NCI-H226 (cell line): ENCODE measurements around the gene PDE6B.
A peak's percentile ranks its signal among the peaks of the same experiment; 100 is the strongest.

Source experiments
- DNase-seq: peaks from one replicate; pipeline ENCODE4 v3.0.0-alpha.2; 2015

Gene PDE6B

GRCh38 chr4:675036-675882 lies 49.9 kb downstream of the PDE6B start:
- DNase-seq: no peak

- no peak for DNase-seq
Observed at GRCh38 chr4:675980-676870, 50.9 kb downstream of the PDE6B start.

GRCh38 chr4:676871-677235 lies 51.5 kb downstream of the PDE6B start:
- no peak for DNase-seq

GRCh38 chr4:677431-678293 lies 52.3 kb downstream of the PDE6B start:
- no peak for DNase-seq

- no peak for DNase-seq
Observed at GRCh38 chr4:678331-679103, 53.1 kb downstream of the PDE6B start.

DNA sequence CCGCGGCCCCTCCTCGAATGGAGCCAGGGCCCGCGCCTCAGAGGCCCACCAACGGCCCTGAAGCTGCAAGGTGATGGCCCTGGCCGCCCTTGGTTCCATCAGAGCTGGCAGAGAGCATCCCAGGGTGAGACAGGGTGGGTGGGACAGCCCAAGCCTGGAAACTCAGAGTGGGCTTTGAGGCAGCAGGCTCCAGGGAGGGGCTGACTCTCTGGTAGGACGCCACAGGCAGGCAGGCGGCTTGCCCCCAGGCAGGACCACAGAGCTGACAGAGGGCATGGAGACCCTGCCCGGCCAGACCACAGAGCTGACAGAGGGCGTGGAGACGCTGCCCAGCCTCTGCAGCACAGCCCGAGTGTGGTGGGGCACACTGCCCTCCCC lies 53.7 kb downstream of the PDE6B start:
- no peak for DNase-seq

DNA sequence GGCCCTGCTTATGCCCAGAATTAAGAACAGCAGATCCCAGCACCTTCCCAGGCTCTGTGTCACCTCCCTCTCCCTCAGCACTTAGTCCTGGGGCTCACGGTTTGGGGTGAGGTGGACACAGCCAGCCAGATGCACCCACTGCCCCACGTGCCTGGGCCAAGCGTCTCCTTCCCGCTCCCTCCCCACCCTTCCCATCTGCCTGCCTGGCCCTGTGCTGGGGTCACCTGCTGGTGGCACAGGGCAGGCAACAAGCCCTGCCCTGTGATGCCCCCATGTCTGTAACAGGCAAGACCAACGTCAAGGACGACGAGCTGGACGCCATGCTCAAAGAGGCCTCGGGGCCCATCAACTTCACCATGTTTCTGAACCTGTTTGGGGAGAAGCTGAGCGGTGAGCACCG lies 54.3 kb downstream of the PDE6B start:
- DNase-seq: no peak

- DNase-seq: no peak
Observed at GRCh38 chr4:680091-680490, 54.7 kb downstream of the PDE6B start.

DNA sequence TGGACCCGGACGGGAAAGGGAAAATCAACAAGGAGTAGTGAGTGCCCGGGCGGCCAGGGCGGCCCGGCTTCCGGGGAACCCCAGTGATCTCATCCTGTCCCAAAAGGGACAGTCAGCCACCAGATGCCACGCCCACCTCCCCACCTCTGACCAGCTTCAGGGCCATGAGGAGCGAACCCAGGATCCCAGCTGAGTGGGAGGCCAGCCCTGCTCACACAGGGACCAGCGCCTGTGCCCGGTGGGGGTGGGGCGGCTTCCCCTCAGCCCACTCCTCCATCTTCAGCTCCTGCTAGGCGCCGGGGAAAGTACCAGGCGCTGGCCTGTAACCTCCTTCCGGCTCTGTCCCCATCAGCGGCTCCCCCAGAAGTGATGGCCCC lies 55.2 kb downstream of the PDE6B start:
- no peak for DNase-seq

DNA sequence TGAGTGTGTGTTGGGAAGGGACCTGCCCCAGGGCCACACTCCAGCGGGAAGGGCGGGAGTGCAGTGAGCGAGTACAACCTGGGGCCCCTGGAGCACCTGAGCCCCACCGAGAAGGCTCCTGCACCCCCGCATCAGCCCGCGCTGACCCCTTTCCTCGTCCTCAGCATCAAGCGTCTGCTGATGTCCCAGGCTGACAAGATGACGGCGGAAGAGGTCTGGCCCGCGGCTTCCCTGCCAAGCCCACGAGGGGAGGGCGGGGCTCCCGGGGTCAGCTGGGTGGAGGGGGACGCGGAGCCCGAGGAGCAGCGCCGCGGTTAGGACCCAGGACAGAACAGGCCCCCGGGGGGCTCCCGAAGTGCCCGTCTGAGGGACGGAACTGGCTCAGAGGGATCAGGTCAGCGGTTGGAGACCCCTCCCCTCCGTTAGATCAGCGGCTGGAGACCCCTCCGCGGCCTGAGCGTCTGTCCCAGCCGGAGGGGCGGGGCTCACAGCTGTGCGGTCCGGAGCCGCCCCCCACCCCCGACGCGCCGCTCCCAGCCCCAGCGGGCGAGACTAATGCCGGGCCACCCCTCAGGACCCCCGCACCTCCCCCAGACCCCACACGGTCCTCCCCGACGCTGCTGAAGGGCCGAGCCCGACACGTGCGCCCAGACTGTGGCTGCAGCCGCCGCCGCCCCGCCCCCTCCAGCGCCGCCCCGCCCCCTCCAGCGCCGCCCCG lies 55.7 kb downstream of the PDE6B start:
- no peak for DNase-seq

GRCh38 chr4:681736-682451 lies 56.5 kb downstream of the PDE6B start:
- DNase-seq: no peak

DNA sequence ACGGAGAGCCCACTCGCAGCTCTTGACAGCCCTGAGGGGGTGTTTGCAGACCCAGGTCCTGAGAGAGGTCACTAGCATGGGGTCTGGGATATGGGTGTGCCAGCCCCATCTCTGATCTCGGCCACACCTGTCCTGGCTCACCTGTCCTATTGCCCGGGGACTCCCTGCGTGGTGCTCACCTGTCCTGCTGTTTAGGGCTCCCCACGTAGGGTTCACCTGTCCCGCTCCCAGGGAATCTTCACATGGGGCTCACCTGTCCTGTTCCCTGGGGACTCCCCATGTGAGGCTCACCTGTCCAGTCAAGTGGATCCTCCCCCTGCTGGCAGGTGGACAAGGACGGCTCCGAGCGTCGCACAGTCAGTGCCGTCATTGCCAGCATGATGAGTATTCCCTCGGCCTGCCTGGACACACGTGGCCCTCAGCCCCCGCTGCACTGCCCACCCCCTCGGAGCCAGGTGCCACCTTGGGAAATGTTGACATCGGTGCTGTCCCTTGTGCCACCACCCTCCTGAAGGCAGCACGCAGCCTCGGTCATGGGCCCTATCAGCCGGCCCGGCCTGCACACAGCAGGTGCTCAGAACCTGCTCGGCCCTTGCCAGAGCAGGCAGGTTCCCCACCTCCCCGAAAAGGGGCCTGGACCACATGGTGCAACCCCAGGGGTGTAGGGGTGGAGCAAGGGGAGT lies 57.3 kb downstream of the PDE6B start:
- no peak for DNase-seq

DNA sequence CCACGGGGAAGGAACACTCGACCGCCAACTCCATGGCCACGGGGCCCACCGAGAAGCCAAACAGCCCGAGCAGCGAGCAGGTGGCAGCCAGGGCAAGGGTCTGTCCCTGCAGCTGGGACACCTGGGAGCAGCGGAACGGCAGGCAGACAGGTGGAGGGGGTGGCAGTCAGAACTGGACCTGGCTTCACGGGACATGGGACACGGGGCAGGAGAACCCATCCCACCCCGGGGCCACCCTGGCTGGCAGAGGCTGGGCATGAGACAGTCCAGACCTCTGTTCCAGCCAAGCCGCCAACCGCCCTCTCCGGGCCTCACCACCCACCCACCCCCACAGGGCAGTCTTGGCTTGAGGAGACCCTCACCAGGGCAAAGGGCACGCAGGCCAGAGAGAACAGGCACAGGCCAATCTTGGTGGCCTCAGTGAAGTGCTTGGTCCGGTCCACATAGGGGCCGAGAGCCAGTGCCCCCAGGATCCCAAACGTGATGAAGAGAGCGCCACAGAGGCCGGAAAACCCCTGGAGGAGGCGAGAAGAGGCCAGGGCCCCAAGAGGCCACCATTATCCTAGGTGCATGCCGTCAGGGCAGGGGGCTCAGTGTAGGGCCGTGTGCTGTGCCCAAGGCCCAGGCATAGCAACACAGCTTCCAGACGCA lies 58.0 kb downstream of the PDE6B start:
- DNase-seq: no peak

- peak; percentile 43 for DNase-seq
Observed at GRCh38 chr4:683982-684622, 58.7 kb downstream of the PDE6B start.

GRCh38 chr4:684623-685327 lies 59.4 kb downstream of the PDE6B start:
- DNase-seq: no peak

- no peak for DNase-seq
Observed at GRCh38 chr4:685679-686412, 60.5 kb downstream of the PDE6B start.

GRCh38 chr4:686413-687040 lies 61.2 kb downstream of the PDE6B start:
- DNase-seq: no peak
